CD14-positive monocyte (primary cell): Measurements from ENCODE around the gene LIMS2. TPM values are rescaled to one million over a fixed set of nuclear protein-coding genes. Genes with fewer than 3 reads are reported as not detected.
A peak's percentile ranks its signal among the peaks of the same experiment; 100 is the strongest.

Source experiments
- DNase-seq, 3 donors: peaks; one replicate each; pipeline ENCODE4 v3.0.0-alpha.2; 2011 to 2022
- H2AFZ ChIP-seq: 2 replicates; pipeline ENCODE4 v1.6.0; 2012; ENCODE audit warnings: mild to moderate bottlenecking, low read depth, low read length, inconsistent platforms; ENCODE audit not compliant: insufficient read depth, poor library complexity, severe bottlenecking
- H3K27ac ChIP-seq, 2 donors: 1 replicate in 1 of 2; 2 replicates in 1 of 2; pipeline ENCODE4 v1.5.1; 2012 to 2013; ENCODE audit warnings: low read length in 2 of 2, control low read depth in 1 of 2, inconsistent platforms in 1 of 2, low read depth in 1 of 2, mild to moderate bottlenecking in 1 of 2
- H3K27me3 ChIP-seq, 2 donors: one replicate each; pipeline versions ENCODE4 v1.6.0 to v1.6.1; 2011 to 2013; ENCODE audit warnings: low read length in 2 of 2; ENCODE audit not compliant: control insufficient read depth in 2 of 2, insufficient read depth in 2 of 2
- H3K36me3 ChIP-seq, 2 donors: replicated peaks in 1 of 2; 1 replicate in 1 of 2; 2 replicates in 1 of 2; pipeline versions ENCODE4 v1.5.1 to v1.6.1; 2012 to 2013; ENCODE audit warnings: low read length in 2 of 2, control low read depth in 1 of 2, inconsistent platforms in 1 of 2, mild to moderate bottlenecking in 1 of 2; ENCODE audit not compliant: insufficient read depth in 2 of 2, control insufficient read depth in 1 of 2
- H3K4me1 ChIP-seq, 2 donors: 1 replicate in 1 of 2; 2 replicates in 1 of 2; pipeline versions ENCODE4 v1.5.1 to v1.6.1; 2012 to 2013; ENCODE audit warnings: low read length in 2 of 2, control low read depth in 1 of 2, inconsistent platforms in 1 of 2, mild to moderate bottlenecking in 1 of 2, moderate library complexity in 1 of 2; ENCODE audit not compliant: insufficient read depth in 2 of 2, control insufficient read depth in 1 of 2
- H3K4me2 ChIP-seq: replicated peaks from 2 replicates; pipeline ENCODE3; 2012; ENCODE audit warnings: low read length, moderate library complexity, mild to moderate bottlenecking; ENCODE audit not compliant: poor library complexity, severe bottlenecking; ENCODE audit errors: extremely low read depth
- H3K4me3 ChIP-seq, 3 experiments: fragments of 200-600 bp in 1 of 3; sonication (generic) in 1 of 3; replicated peaks in 1 of 3; 1 replicate in 2 of 3; 2 replicates in 1 of 3; pipeline ENCODE4 v1.5.1; 2011 to 2013; ENCODE audit warnings: low read length in 3 of 3, mild to moderate bottlenecking in 3 of 3, control low read depth in 2 of 3, low read depth in 2 of 3, inconsistent platforms in 1 of 3, moderate library complexity in 1 of 3
- H3K79me2 ChIP-seq: 2 replicates; pipeline ENCODE4 v1.6.0; 2012; ENCODE audit warnings: mild to moderate bottlenecking, control low read depth, inconsistent platforms, low read length, moderate library complexity; ENCODE audit not compliant: insufficient read depth
- H3K9ac ChIP-seq: 2 replicates; pipeline ENCODE4 v1.6.0; 2017; ENCODE audit warnings: low read length, mild to moderate bottlenecking; ENCODE audit not compliant: insufficient read depth, poor library complexity, severe bottlenecking
- H3K9me3 ChIP-seq, 2 donors: replicated peaks in 1 of 2; 1 replicate in 1 of 2; 2 replicates in 1 of 2; pipeline versions ENCODE4 v1.5.1 to v1.6.1; 2012 to 2013; ENCODE audit warnings: low read length in 2 of 2, control low read depth in 1 of 2; ENCODE audit not compliant: control insufficient read depth in 1 of 2, insufficient read depth in 1 of 2
- H4K20me1 ChIP-seq: 2 replicates; pipeline ENCODE4 v1.6.0; 2012; ENCODE audit warnings: mild to moderate bottlenecking, low read length, control low read depth, moderate library complexity; ENCODE audit not compliant: insufficient read depth
- H3K27ac Mint-ChIP-seq, 7 donors: one replicate each; pipeline ENCODE4 v1.8.0; 2020; ENCODE audit warnings: mild to moderate bottlenecking in 7 of 7, mixed read lengths in 7 of 7, moderate library complexity in 6 of 7, inconsistent platforms in 2 of 7
- H3K27me3 Mint-ChIP-seq, 3 donors: one replicate each; pipeline ENCODE4 v1.8.0; 2021 to 2022; ENCODE audit warnings: low read depth in 3 of 3, mild to moderate bottlenecking in 3 of 3, mixed read lengths in 3 of 3, moderate library complexity in 3 of 3, inconsistent platforms in 1 of 3
- H3K36me3 Mint-ChIP-seq, 2 donors: one replicate each; pipeline ENCODE4 v1.8.0; 2020; ENCODE audit warnings: mixed read lengths in 2 of 2, inconsistent platforms in 1 of 2, mild to moderate bottlenecking in 1 of 2
- H3K4me1 Mint-ChIP-seq: one replicate; pipeline ENCODE4 v1.8.0; 2020; ENCODE audit warnings: mild to moderate bottlenecking, mixed read lengths
- H3K4me3 Mint-ChIP-seq, 2 donors: one replicate each; pipeline ENCODE4 v1.8.0; 2020; ENCODE audit warnings: mild to moderate bottlenecking in 2 of 2, mixed read lengths in 2 of 2, moderate library complexity in 1 of 2
- H3K9me3 Mint-ChIP-seq, 7 donors: one replicate each; pipeline ENCODE4 v1.8.0; 2020 to 2022; ENCODE audit warnings: mixed read lengths in 7 of 7, mild to moderate bottlenecking in 6 of 7, moderate library complexity in 6 of 7, inconsistent platforms in 2 of 7
- CTCF ChIP-seq: fragments of 200-600 bp; IDR thresholded peaks from one replicate; pipeline ENCODE4 v1.8.0; 2022; ENCODE audit warnings: antibody characterized with exemption, mild to moderate bottlenecking
- WGBS: methylation state at CpG from one replicate; pipeline ENCODE4 v1.1.5; 2013; ENCODE audit warnings: missing lambda C conversion rate; ENCODE audit not compliant: insufficient coverage; 5-methylcytosine and 5-hydroxymethylcytosine counted together
- intact Hi-C, 2 donors: fragments of 100-400 bp; cut with micrococcal nuclease; formaldehyde crosslinking; loops; one replicate each; pipeline versions ENCODE4 v1.15.0 to v1.15.1; 2023
- polyA plus RNA-seq, 3 donors: library from polyadenylated mRNA; depleted of rRNA in 1 of 3; unstranded in 2 of 3; stranded (reverse) in 1 of 3; fragments of 300-500 nt in 2 of 3; fragments of >200 nt in 1 of 3; fragmentation: Illumina TruSeq in 2 of 3; gene quantifications; 1 replicate in 2 of 3; 2 replicates in 1 of 3; pipeline ENCODE4 v1.2.3, GENCODE V29; 2012 to 2021

LIMS2 gene
- polyA plus RNA-seq, 3 donors = 0.13 to 1.3 (median 0.23) TPM

- Histone ChIP-seq H3K27me3 (no peaks in the 10 kb centered on the region), H3K4me2 (no peak overlapping the region), H3K4me1 (no peaks in the 10 kb centered on the region), H2AFZ (no peak overlapping the region), H3K9ac (no peak overlapping the region), H4K20me1 (no peaks in the 10 kb centered on the region), H3K9me3 (no peaks in the 10 kb centered on the region), H3K4me3 (no peak overlapping the region), H3K27ac (no peak overlapping the region), H3K79me2 (no peaks in the 10 kb centered on the region), H3K36me3 (peaks cover 74 to 94% of the 10 kb centered on the region in 2 donors)
- H3K9me3 Mint-ChIP-seq = no peaks in the 10 kb centered on the region
- H3K36me3 Mint-ChIP-seq = peaks cover 71 to 87% of the 10 kb centered on the region in 2 donors
- intact Hi-C loops = no loop called here
- no peak overlapping the region for H3K4me3 Mint-ChIP-seq
- TF ChIP-seq CTCF = no peak
- peak overlapping the region in 3 of 7 donors; percentile 45 to 63 (median 46) for H3K27ac Mint-ChIP-seq
- H3K4me1 Mint-ChIP-seq = no peaks in the 10 kb centered on the region
- no peak for DNase-seq
- WGBS = 98% methylated on average over 11 of the region's 13 CpGs
- H3K27me3 Mint-ChIP-seq = no peaks in the 10 kb centered on the region
Measured at GRCh38 chr2:127719301-127720218, 44.2 kb upstream of the LIMS2 start.

GRCh38 chr2:127718271-127718670, 42.9 kb upstream of the LIMS2 start:
- Histone ChIP-seq H3K27me3 (no peaks in the 10 kb centered on the region), H3K9me3 (no peaks in the 10 kb centered on the region), H3K36me3 (peaks cover 67 to 94% of the 10 kb centered on the region in 2 donors), H3K4me2 (no peak overlapping the region), H2AFZ (no peak overlapping the region), H3K79me2 (no peaks in the 10 kb centered on the region), H3K9ac (no peak overlapping the region), H3K4me3 (no peak overlapping the region), H3K27ac (no peak overlapping the region), H3K4me1 (peaks cover 0 to 4% of the 10 kb centered on the region in 2 donors), H4K20me1 (no peaks in the 10 kb centered on the region)
- Mint-ChIP-seq H3K9me3 (no peaks in the 10 kb centered on the region), H3K36me3 (peaks cover 64 to 84% of the 10 kb centered on the region in 2 donors), H3K4me1 (no peaks in the 10 kb centered on the region), H3K27ac (no peak overlapping the region), H3K27me3 (no peaks in the 10 kb centered on the region), H3K4me3 (no peak overlapping the region)
- no peak for TF ChIP-seq CTCF
- intact Hi-C loops = no loop called here
- no peak for DNase-seq
- 100% methylated on average over 3 of the region's 4 CpGs for WGBS
